H1 (cell line): ENCODE data around the gene CDH15.

Experiments
- ASH2L ChIP-seq: fragments of 200-600, 300-600 bp; sonication (generic); IDR thresholded peaks from one replicate; pipeline ENCODE4 v1.7.1; 2017; ENCODE audit warnings: low read length
- GABPA ChIP-seq: IDR thresholded peaks from 2 replicates; pipeline ENCODE4 v1.6.1; 2011; ENCODE audit warnings: mild to moderate bottlenecking, low read length, moderate library complexity, borderline replicate concordance; ENCODE audit not compliant: insufficient read depth
- MAFK ChIP-seq: IDR thresholded peaks from 2 replicates; pipeline ENCODE4 v1.6.1; 2012; ENCODE audit warnings: low read depth, mild to moderate bottlenecking, improper control_type of control experiment, low read length
- SIN3A ChIP-seq, 2 experiments: IDR thresholded peaks in 1 of 2; conservative IDR thresholded peaks in 1 of 2; 2 replicates each; pipeline ENCODE4 v1.6.1; 2011 to 2012; ENCODE audit warnings: low read length in 2 of 2, improper control_type of control experiment in 1 of 2, low read depth in 1 of 2, mild to moderate bottlenecking in 1 of 2
- SRF ChIP-seq: IDR thresholded peaks from 2 replicates; pipeline ENCODE4 v1.6.1; 2011; ENCODE audit warnings: mild to moderate bottlenecking, low read depth, low read length, moderate library complexity
- SUZ12 ChIP-seq: fragments of 200-600 bp; sonication (generic); IDR thresholded peaks from 2 replicates; pipeline ENCODE4 v1.6.1; 2012; ENCODE audit warnings: mild to moderate bottlenecking, inconsistent platforms, low read length, moderate library complexity, mixed read lengths
- TF ChIP-seq, protein P1 (sequence below), 3 experiments: IDR thresholded peaks; 1 replicate in 2 of 3; 2 replicates in 1 of 3; pipeline versions ENCODE4 v1.5.1 to v1.6.1; 2011; ENCODE audit warnings: low read length in 3 of 3, mild to moderate bottlenecking in 3 of 3, inconsistent platforms in 2 of 3, low read depth in 1 of 3, moderate library complexity in 1 of 3; ENCODE audit not compliant: insufficient read depth in 1 of 3; ENCODE audit errors: control extremely low read depth in 1 of 3
- TF ChIP-seq, protein P2 (sequence below): IDR thresholded peaks from 2 replicates; pipeline ENCODE4 v1.6.1; 2012; ENCODE audit warnings: inconsistent platforms
- TF ChIP-seq, protein P3 (sequence below): IDR thresholded peaks from 2 replicates; pipeline ENCODE4 v1.6.1; 2011; ENCODE audit warnings: low read length, improper control_type of control experiment

DNA sequence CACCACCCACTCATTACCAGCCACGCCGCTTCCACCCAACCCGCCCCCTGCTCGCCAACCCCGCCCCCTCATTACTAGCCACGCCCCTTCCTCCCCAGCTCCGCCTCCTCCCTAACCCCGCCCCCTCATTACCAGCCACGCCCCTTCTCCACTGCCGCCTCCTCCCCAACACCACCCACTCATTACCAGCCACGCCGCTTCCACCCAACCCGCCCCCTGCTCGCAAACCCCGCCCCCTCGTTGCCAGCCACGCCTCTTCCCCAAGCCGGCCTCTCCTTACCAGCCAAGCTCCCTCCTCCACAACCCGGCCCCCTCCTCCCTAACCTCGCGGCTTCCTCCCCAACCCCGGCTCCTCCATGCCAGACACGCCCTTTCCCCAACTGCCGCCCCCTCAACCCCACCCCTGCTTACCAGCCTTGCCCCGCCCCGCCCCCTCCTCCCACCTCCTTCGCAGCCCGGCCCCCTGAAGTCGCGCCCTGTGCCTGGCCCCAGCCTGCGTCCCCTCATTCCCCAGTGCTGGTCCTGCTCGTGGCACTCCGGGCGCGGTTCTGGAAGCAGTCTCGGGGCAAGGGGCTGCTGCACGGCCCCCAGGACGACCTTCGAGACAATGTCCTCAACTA, 21.5 kb downstream of the CDH15 start:
- TF ChIP-seq, protein P1, sequence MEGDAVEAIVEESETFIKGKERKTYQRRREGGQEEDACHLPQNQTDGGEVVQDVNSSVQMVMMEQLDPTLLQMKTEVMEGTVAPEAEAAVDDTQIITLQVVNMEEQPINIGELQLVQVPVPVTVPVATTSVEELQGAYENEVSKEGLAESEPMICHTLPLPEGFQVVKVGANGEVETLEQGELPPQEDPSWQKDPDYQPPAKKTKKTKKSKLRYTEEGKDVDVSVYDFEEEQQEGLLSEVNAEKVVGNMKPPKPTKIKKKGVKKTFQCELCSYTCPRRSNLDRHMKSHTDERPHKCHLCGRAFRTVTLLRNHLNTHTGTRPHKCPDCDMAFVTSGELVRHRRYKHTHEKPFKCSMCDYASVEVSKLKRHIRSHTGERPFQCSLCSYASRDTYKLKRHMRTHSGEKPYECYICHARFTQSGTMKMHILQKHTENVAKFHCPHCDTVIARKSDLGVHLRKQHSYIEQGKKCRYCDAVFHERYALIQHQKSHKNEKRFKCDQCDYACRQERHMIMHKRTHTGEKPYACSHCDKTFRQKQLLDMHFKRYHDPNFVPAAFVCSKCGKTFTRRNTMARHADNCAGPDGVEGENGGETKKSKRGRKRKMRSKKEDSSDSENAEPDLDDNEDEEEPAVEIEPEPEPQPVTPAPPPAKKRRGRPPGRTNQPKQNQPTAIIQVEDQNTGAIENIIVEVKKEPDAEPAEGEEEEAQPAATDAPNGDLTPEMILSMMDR (IDR thresholded peaks at IDR 0.05; ENCODE audit: control extremely low read depth in 1 of 3, insufficient read depth in 1 of 3, low read depth in 1 of 3, low read length in 3 of 3), result no peak
- TF ChIP-seq MAFK (no peak), SIN3A (conservative IDR thresholded peaks at IDR 0.05 in 1 of 2, IDR thresholded peaks at IDR 0.05 in 1 of 2; ENCODE audit: low read depth in 1 of 2, low read length in 2 of 2) (no peak), ASH2L (no peak), SUZ12 (no peak), GABPA (no peak), SRF (no peak)
- TF ChIP-seq, protein P2, sequence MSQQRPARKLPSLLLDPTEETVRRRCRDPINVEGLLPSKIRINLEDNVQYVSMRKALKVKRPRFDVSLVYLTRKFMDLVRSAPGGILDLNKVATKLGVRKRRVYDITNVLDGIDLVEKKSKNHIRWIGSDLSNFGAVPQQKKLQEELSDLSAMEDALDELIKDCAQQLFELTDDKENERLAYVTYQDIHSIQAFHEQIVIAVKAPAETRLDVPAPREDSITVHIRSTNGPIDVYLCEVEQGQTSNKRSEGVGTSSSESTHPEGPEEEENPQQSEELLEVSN, result no peak
- TF ChIP-seq, protein P3, sequence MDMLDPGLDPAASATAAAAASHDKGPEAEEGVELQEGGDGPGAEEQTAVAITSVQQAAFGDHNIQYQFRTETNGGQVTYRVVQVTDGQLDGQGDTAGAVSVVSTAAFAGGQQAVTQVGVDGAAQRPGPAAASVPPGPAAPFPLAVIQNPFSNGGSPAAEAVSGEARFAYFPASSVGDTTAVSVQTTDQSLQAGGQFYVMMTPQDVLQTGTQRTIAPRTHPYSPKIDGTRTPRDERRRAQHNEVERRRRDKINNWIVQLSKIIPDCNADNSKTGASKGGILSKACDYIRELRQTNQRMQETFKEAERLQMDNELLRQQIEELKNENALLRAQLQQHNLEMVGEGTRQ, result no peak
